Activated B cell treated with CpG ODN at 0.5 μM for 24 hours (primary cell): ENCODE data around the gene OPRM1. TPM values are rescaled to one million over a fixed set of nuclear protein-coding genes. Genes with fewer than 3 reads are reported as not detected.

Source experiments
- ATAC-seq: fragments of 200-7000 bp; cut with Tn5 transposase; one replicate; pipeline ENCODE4 v1.10.0; 2021; ENCODE audit warnings: low read depth, mild to moderate bottlenecking, moderate library complexity
- CTCF ChIA-PET: fragments of 350-600 bp; sonication (Branson Sonifier 250); formaldehyde crosslinking; loops from one replicate; lab custom pipeline; 2021; ENCODE audit warnings: antibody characterized with exemption; lab: Charles Lee
- POLR2A ChIA-PET: fragments of 350-600 bp; sonication (Branson Sonifier 250); formaldehyde crosslinking; loops from one replicate; lab custom pipeline; 2021; ENCODE audit warnings: antibody characterized with exemption; lab: Charles Lee
- DNase-seq: peaks from one replicate; pipeline ENCODE4 v3.0.0; 2022
- H3K27ac Mint-ChIP-seq: one replicate; pipeline ENCODE4 v1.8.0; 2020; ENCODE audit warnings: mixed read lengths
- H3K27me3 Mint-ChIP-seq: one replicate; pipeline ENCODE4 v1.8.0; 2021; ENCODE audit warnings: mixed read lengths
- H3K36me3 Mint-ChIP-seq: one replicate; pipeline ENCODE4 v1.8.0; 2021; ENCODE audit warnings: low read depth, mixed read lengths
- H3K4me1 Mint-ChIP-seq: one replicate; pipeline ENCODE4 v1.8.0; 2021; ENCODE audit warnings: mixed read lengths
- H3K4me3 Mint-ChIP-seq: one replicate; pipeline ENCODE4 v1.8.0; 2020; ENCODE audit warnings: mild to moderate bottlenecking, mixed read lengths
- H3K9me3 Mint-ChIP-seq: one replicate; pipeline ENCODE4 v1.8.0; 2020; ENCODE audit warnings: mixed read lengths
- CTCF ChIP-seq: fragments of 200-600 bp; IDR thresholded peaks from one replicate; pipeline ENCODE4 v1.8.0; 2022; ENCODE audit warnings: antibody characterized with exemption, mild to moderate bottlenecking
- intact Hi-C: fragments of 100-400 bp; cut with micrococcal nuclease; formaldehyde crosslinking; loops from one replicate; pipeline ENCODE4 v1.15.1; 2024
- total RNA-seq: library from RNA; stranded (reverse); gene quantifications from 2 replicates; pipeline ENCODE4 v1.2.3, GENCODE V29; 2022

The OPRM1 gene
- total RNA-seq, 1 donor from 2014 or later = not detected

GRCh38 chr6:154164397-154164796 is 125.4 kb downstream of the OPRM1 start:
- Mint-ChIP-seq H3K27ac (no peak overlapping the region), H3K36me3 (no peaks in the 10 kb centered on the region), H3K9me3 (no peaks in the 10 kb centered on the region), H3K27me3 (no peaks in the 10 kb centered on the region), H3K4me1 (no peaks in the 10 kb centered on the region), H3K4me3 (no peak overlapping the region)
- CTCF ChIA-PET = no interaction called here
- POLR2A ChIA-PET = no interaction called here
- no peak for DNase-seq
- intact Hi-C loops = no loop called here
- no peak for ATAC-seq
- TF ChIP-seq CTCF = no peak

GRCh38 chr6:154165478-154165877 is 126.4 kb downstream of the OPRM1 start:
- no peaks in the 10 kb centered on the region for H3K27me3 Mint-ChIP-seq
- H3K27ac Mint-ChIP-seq = no peak overlapping the region
- ChIA-PET POLR2A (no interaction called here), CTCF (no interaction called here)
- intact Hi-C loops = no loop called here
- H3K36me3 Mint-ChIP-seq = no peaks in the 10 kb centered on the region
- H3K4me1 Mint-ChIP-seq = no peaks in the 10 kb centered on the region
- DNase-seq (no peak), ATAC-seq (no peak)
- H3K4me3 Mint-ChIP-seq = no peak overlapping the region
- no peak for TF ChIP-seq CTCF
- no peaks in the 10 kb centered on the region for H3K9me3 Mint-ChIP-seq

- Mint-ChIP-seq H3K27me3 (no peaks in the 10 kb centered on the region), H3K9me3 (no peaks in the 10 kb centered on the region), H3K27ac (no peak overlapping the region), H3K36me3 (no peaks in the 10 kb centered on the region), H3K4me1 (no peaks in the 10 kb centered on the region), H3K4me3 (no peak overlapping the region)
- no peak for DNase-seq
- ATAC-seq = no peak
- CTCF ChIA-PET = no interaction called here
- POLR2A ChIA-PET = no interaction called here
- intact Hi-C loops = no loop called here
- no peak for TF ChIP-seq CTCF
Measured at GRCh38 chr6:154166140-154166539, 127.1 kb downstream of the OPRM1 start.

GRCh38 chr6:154167126-154167525 is 128.1 kb downstream of the OPRM1 start:
- ChIA-PET POLR2A (no interaction called here), CTCF (no interaction called here)
- TF ChIP-seq CTCF = no peak
- Mint-ChIP-seq H3K36me3 (no peaks in the 10 kb centered on the region), H3K27me3 (no peaks in the 10 kb centered on the region), H3K9me3 (no peaks in the 10 kb centered on the region), H3K4me1 (no peaks in the 10 kb centered on the region), H3K27ac (no peak overlapping the region), H3K4me3 (no peak overlapping the region)
- ATAC-seq = no peak
- no peak for DNase-seq
- intact Hi-C loops = no loop called here

GRCh38 chr6:154169193-154169847 is 130.3 kb downstream of the OPRM1 start:
- ATAC-seq (no peak), DNase-seq (no peak)
- POLR2A ChIA-PET = no interaction called here
- Mint-ChIP-seq H3K27me3 (no peaks in the 10 kb centered on the region), H3K36me3 (no peaks in the 10 kb centered on the region), H3K4me3 (no peak overlapping the region), H3K9me3 (no peaks in the 10 kb centered on the region), H3K4me1 (no peaks in the 10 kb centered on the region), H3K27ac (no peak overlapping the region)
- intact Hi-C loops = no loop called here
- CTCF ChIA-PET = no interaction called here
- no peak for TF ChIP-seq CTCF
